H1 (cell line): Measurements from ENCODE around the gene RALY. TPM values are rescaled to one million over a fixed set of nuclear protein-coding genes. Genes with fewer than 3 reads are reported as not detected.

Experiments used
- CEBPB ChIP-seq: IDR thresholded peaks from 2 replicates; pipeline ENCODE4 v1.6.1; 2012; ENCODE audit warnings: low read depth, low read length
- EP300 ChIP-seq, 2 experiments: IDR thresholded peaks; 1 replicate in 1 of 2; 2 replicates in 1 of 2; pipeline ENCODE4 v1.6.1; 2011 to 2012; ENCODE audit warnings: low read depth in 2 of 2, low read length in 2 of 2, mild to moderate bottlenecking in 2 of 2, borderline replicate concordance in 1 of 2, inconsistent platforms in 1 of 2, moderate library complexity in 1 of 2
- KDM1A ChIP-seq: fragments of 200-600, 300-600 bp; sonication (generic); IDR thresholded peaks from 2 replicates; pipeline ENCODE4 v1.7.1; 2016; ENCODE audit warnings: mild to moderate bottlenecking, low read length, borderline replicate concordance
- RAD21 ChIP-seq, 2 experiments: IDR thresholded peaks in 1 of 2; conservative IDR thresholded peaks in 1 of 2; 2 replicates each; pipeline ENCODE4 v1.6.1; 2011; ENCODE audit warnings: low read depth in 2 of 2, low read length in 2 of 2, improper control_type of control experiment in 1 of 2, inconsistent platforms in 1 of 2, mild to moderate bottlenecking in 1 of 2, moderate library complexity in 1 of 2
- YY1 ChIP-seq: IDR thresholded peaks from 2 replicates; pipeline ENCODE4 v1.6.1; 2011; ENCODE audit warnings: low read depth, mild to moderate bottlenecking, low read length
- polyA plus RNA-seq, 7 experiments: library from polyadenylated mRNA; depleted of rRNA in 3 of 7; stranded (reverse) in 5 of 7; unstranded in 2 of 7; fragments of >200 nt in 5 of 7; fragments of 200-250 nt in 2 of 7; gene quantifications; 1 replicate in 5 of 7; 2 replicates in 1 of 7; 4 replicates in 1 of 7; pipeline versions ENCODE4 v1.2.1 to v1.2.3, GENCODE V29; 2011 to 2013; ENCODE audit warnings: missing spikeins in 2 of 7, mixed read lengths in 2 of 7
- total RNA-seq: library from RNA; stranded (reverse); fragmentation: NEBNext Ultra II Directional; extraction: Animal tissue kit (Norgen Biotek cat#: 25700); gene quantifications from 2 replicates; pipeline ENCODE4 v1.2.1, GENCODE V29; 2021

The RALY gene
- total and polyA plus RNA-seq, 2 of the 8 experiments (the other 6 are each of a cell fraction or from before 2014, with no cell fraction given) = 133 to 148 TPM

GRCh38 chr20:34114809-34115208, 121.1 kb downstream of the RALY start (continued):
- TF ChIP-seq RAD21 (IDR thresholded peaks at IDR 0.05 in 1 of 2, conservative IDR thresholded peaks at IDR 0.05 in 1 of 2; ENCODE audit: low read depth in 2 of 2, low read length in 2 of 2) (no peak), EP300 (IDR thresholded peaks at IDR 0.05; ENCODE audit: borderline replicate concordance in 1 of 2, low read depth in 2 of 2, low read length in 2 of 2) (no peak), KDM1A (no peak), CEBPB (no peak), YY1 (no peak)
